Brain microvascular endothelial cell (primary cell): Measurements from ENCODE around the gene VEGFC.

ENCODE experiments used
- DNase-seq: peaks from one replicate; pipeline ENCODE4 v3.0.0-alpha.2; 2020
- H3K27ac ChIP-seq: fragments of 250-450 bp; sonication (Bioruptor Pico); 2 replicates; pipeline ENCODE4 v1.5.1; 2020; ENCODE audit warnings: mild to moderate bottlenecking, moderate library complexity
- H3K27me3 ChIP-seq: fragments of 250-450 bp; sonication (Bioruptor Pico); replicated peaks from 2 replicates; pipeline ENCODE4 v1.5.1; 2020; ENCODE audit warnings: mild to moderate bottlenecking
- H3K36me3 ChIP-seq: fragments of 250-450 bp; sonication (Bioruptor Pico); replicated peaks from 2 replicates; pipeline ENCODE4 v1.5.1; 2020; ENCODE audit warnings: mild to moderate bottlenecking
- H3K4me3 ChIP-seq: 2 replicates; pipeline ENCODE4 v1.5.1; 2011; ENCODE audit warnings: low read depth, mild to moderate bottlenecking, control low read depth, low read length, moderate library complexity
- CTCF ChIP-seq: IDR thresholded peaks from 2 replicates; pipeline ENCODE4 v1.5.1; 2011; ENCODE audit warnings: low read depth, mild to moderate bottlenecking, moderate library complexity, low read length, control low read depth, inconsistent platforms; ENCODE audit errors: missing control alignments
- in situ Hi-C: cut with HindIII; loops from 2 replicates; pipeline ENCODE4 v1.10.0; 2017; ENCODE audit warnings: low sequenced_read_pairs, low pct_ligation_motif_present

Gene VEGFC

GRCh38 chr4:176837169-176837895, 44.6 kb upstream of the VEGFC start:
- Histone ChIP-seq H3K36me3 (no peaks in the 10 kb centered on the region), H3K27ac (no peak overlapping the region), H3K4me3 (no peak overlapping the region), H3K27me3 (no peaks in the 10 kb centered on the region)
- no peak for TF ChIP-seq CTCF
- in situ Hi-C loops, result no loop called here
- DNase-seq, result no peak

GRCh38 chr4:176834531-176834930, 41.8 kb upstream of the VEGFC start:
- H3K36me3 ChIP-seq, result no peaks in the 10 kb centered on the region
- no peak overlapping the region for H3K27ac ChIP-seq
- TF ChIP-seq CTCF, result no peak
- no peak overlapping the region for H3K4me3 ChIP-seq
- no peak for DNase-seq
- in situ Hi-C loops, result no loop called here
- no peaks in the 10 kb centered on the region for H3K27me3 ChIP-seq

- no peak for TF ChIP-seq CTCF
- H3K27me3 ChIP-seq, result no peaks in the 10 kb centered on the region
- in situ Hi-C loops, result no loop called here
- DNase-seq, result no peak
- no peak overlapping the region for H3K4me3 ChIP-seq
- no peaks in the 10 kb centered on the region for H3K36me3 ChIP-seq
- H3K27ac ChIP-seq, result no peak overlapping the region
These were observed 40.9 kb upstream of the VEGFC start for GRCh38 chr4:176833400-176834175.

GRCh38 chr4:176830971-176831370, 38.2 kb upstream of the VEGFC start:
- H3K4me3 ChIP-seq, result no peak overlapping the region
- TF ChIP-seq CTCF, result no peak
- H3K27ac ChIP-seq, result no peak overlapping the region
- no peaks in the 10 kb centered on the region for H3K27me3 ChIP-seq
- DNase-seq, result no peak
- in situ Hi-C loops, result no loop called here
- no peaks in the 10 kb centered on the region for H3K36me3 ChIP-seq

GRCh38 chr4:176825586-176825985, 32.9 kb upstream of the VEGFC start:
- no peaks in the 10 kb centered on the region for H3K36me3 ChIP-seq
- no peak overlapping the region for H3K27ac ChIP-seq
- in situ Hi-C loops, result no loop called here
- H3K4me3 ChIP-seq, result no peak overlapping the region
- DNase-seq, result no peak
- no peak for TF ChIP-seq CTCF
- H3K27me3 ChIP-seq, result no peaks in the 10 kb centered on the region
